ENCODE measurements around the gene METTL1.
A peak's percentile ranks its signal among the peaks of the same experiment; 100 is the strongest.
"Not testable (repeated sequence)": the region's sequence is repeated elsewhere in the genome, so short reads cannot be mapped to it uniquely, and the experiment has no call there.

The METTL1 gene

DNA sequence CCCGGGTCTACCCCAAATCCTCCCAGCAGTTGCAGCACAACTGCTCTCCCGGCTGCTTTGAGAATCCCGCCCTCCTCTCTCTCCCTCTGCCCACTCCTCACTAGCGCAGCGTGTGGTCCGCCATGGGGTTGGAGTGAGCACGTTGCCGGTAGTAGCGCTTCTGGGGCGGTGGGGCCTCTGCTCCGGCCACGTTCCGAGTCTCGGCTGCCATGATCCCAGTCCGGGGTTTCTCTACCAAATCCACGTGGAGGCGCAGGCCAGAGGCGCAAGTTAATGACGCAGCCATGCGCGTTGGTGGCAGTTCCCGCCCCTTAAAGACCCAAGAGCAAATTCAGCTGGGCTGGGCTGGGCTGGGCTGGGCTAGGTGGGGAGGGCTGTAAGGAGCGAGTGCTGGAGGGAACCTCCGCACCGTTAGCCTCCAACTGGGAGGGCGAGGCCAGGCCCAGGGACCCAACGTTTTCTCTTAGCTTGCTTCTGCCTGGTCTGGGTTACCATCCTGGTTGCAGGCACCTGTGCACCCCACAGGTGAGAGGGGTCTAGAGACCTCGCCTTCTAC, at the start of gene METTL1:
Gene METTL1 (minus strand): TSS at position 233 of the 556 bp plus-strand sequence. CDS start 22 bp downstream, at position 211.
- peak; percentile 98 for DNase-seq (ENCODE audit: low spot score)

DNA sequence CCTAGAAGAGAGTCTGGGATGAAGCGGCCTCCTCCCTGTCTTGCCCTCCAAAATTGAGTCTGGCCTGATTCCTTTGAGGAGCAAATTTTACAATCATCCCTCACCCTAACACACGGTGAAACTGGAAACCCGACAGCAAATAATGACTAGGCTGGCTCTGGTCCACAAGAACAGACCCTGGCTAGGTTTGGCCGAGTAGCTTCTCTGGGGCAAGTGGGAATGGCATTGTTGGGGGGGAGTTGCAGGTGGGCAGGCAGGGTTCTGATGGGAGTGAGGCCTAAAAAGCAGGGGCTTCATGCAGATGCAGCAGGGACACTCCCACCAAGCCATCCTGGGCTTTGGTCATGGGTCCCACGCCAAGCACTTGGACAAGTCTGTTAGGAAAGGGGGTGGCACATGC, 49.1 kb upstream of the METTL1 start:
- DNase-seq (ENCODE audit: low spot score) = not testable (repeated sequence)

DNA sequence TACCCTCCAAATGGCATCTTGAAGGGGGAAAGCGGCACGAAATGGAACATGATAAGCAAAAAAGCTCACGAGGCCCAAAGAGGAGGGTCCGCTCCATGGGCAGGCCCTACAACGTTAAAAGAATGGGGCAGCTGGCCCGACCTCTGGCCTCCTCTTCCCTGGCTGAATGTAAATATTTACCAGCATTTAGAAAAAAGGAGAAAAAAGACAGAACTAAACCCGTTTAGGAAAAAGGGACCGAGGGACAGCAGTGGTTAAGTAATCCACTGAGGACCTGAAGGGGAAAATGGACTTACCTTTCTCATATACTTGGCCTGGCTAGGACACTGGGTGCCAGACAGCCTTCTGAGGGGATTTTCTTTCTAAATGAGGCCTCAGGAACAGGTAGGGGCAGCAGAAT, 48.2 kb upstream of the METTL1 start:
- DNase-seq (ENCODE audit: low spot score) = not testable (repeated sequence)

GRCh38 chr12:57817990-57818331, 46.1 kb upstream of the METTL1 start:
- not testable (repeated sequence) for DNase-seq (ENCODE audit: low spot score)

- no peak for DNase-seq (ENCODE audit: low spot score)
Observed at GRCh38 chr12:57817261-57817989, 45.5 kb upstream of the METTL1 start.

DNA sequence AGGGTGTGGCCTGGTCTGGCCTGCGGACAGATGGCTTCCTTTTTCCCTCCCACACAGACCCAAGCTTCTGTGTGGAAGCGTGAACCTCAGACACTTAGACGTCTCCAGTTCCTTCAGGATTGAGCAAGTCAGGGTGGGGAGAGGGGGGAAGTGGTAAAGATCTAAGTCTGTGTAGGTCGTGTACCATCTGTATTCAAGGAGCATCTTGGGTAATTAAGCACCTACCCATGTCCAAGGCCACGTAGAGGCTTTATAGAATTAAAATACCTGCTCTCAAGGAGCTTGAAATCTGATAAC, 44.9 kb upstream of the METTL1 start:
- no peak for DNase-seq (ENCODE audit: low spot score)

DNA sequence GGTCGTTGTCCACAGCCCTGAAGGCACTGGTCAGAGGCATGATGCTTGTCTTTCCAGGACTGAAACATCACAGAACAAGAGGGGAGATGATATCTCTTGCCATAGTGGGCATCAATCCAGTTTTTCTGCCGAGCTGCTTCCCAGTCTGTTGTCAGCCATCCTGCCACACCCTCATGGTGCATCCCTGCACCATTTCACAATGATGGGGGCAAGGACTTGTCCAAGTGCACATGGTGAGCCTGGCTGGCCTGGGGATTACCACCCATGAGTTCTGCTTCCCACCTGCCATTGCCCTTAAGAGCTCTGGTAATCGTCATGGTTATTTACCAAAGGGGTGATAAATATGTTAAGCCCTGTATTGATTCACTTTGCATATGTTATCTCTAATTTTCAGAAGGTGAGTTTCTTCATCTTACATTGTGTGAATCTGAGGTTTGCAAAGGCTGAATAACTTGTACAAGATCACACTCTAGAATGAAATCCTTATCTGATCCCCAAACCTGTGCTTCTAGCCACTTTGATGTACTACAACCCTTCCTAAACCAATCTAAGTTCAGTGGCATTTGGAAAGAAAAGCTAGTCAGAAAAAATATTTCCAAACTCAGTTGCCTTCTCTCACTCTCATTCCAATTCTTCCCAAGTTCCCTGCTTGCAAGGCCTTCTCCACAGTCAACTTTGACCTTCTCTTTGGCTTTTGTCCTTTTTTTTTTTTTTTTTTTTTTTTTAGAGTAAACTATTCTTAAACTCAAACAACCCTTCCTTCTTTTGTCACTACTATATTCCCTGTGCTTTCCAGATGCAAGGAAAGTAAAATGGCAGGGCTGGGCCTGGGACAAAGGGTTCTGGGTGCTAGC, 44.3 kb upstream of the METTL1 start:
- no peak for DNase-seq (ENCODE audit: low spot score)

DNA sequence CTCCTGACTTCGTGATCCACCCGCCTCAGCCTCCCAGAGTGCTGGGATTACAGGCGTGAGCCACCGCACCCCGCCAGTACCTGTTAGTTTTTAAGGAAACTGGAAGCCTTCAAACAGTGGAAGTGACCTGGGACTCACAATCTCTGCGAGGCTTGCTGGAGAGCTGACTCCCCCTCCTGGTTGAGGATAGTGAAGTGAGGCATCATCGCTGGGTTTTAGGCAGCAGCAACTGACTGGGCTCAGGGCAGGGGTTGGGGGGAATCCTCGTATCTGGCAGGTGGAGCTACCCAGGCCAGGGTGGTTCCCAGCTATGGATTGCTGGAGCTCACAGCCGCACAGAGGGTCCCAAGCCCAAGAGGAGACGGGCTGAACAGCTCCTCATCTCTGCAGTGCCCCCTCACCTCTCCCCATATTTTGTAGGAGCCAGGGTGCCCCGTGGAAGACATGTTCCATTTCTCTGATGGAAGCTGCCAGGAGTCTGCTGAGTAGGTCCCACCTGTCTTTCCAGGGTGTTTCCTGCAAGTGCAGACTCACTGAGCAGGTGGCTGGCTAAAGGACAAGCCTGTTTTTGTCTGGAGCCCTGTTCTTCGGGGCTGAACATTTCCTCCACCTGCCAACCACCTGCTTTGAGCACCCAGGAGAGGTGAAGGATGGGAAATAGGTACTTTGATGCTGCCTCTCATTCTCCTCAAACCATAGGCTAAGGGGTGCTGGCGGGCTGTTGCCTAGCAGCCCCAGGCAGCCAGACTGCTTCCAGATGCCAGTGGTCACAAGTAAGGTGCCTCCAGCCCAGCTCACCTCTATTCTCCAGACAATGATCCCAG, 43.5 kb upstream of the METTL1 start:
- no peak for DNase-seq (ENCODE audit: low spot score)

DNA sequence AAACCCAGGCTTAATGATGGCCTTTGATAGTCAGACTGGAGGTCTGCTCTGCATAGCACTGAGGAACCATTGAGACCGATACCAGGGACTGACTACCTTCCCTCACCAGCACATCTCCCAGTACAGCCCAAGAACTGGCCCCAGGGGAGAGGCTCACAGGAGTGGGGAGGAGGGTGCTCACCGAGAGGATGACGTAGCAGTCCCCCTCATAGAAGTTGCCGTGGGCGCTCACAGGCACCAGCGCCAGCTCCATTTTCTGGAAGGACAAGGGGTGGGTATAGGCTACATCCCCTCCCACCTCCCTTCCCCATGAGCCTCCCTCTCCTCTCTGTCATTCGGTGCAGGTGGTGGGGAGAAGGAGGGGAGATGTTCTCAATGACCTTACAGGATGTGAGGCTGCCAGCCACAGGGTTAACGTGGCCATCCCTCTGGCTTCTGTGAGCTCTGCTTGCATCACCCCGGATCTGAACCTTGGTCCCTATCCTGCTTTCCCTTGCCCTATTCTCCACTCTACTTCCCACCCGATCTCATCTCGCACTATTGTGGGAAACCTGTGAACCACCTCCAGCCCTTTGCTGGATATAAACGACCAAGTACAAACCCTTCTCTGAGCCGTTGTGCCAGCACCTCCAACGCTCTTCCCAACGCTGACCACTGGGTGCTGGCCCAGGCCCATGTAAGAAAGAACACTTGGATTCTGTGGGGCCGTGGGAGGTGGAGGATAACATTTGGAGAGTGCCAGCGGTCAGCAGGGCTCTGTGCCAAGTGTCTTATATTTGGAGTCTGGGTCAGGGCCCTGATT, 42.3 kb upstream of the METTL1 start:
- no peak for DNase-seq (ENCODE audit: low spot score)

GRCh38 chr12:57813111-57813970, 41.4 kb upstream of the METTL1 start:
- no peak for DNase-seq (ENCODE audit: low spot score)

- DNase-seq (ENCODE audit: low spot score) = no peak
Observed at GRCh38 chr12:57811028-57811755, 39.3 kb upstream of the METTL1 start.

- DNase-seq (ENCODE audit: low spot score) = no peak
Observed at GRCh38 chr12:57810450-57810849, 38.5 kb upstream of the METTL1 start.

- no peak for DNase-seq (ENCODE audit: low spot score)
Observed at GRCh38 chr12:57809425-57809824, 37.5 kb upstream of the METTL1 start.

DNA sequence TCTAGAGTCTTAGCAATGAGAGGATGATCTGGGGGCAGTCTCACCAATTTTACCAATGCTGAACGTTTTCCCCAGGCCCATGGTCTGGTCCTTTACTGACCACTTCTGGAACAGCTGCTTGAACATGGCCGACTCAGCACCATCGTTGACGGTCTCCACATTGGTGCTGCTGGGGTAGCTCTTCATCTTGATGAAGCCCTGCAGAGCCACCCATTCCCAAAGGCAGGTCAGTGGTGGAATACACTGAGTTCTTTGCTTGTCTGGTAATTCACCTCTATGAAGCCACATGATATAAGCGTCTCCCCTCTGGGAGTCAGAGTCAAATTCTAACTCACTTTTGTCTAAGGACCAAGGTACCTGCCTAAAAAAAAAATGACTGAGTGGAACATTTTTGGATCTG, 36.4 kb upstream of the METTL1 start:
- no peak for DNase-seq (ENCODE audit: low spot score)

GRCh38 chr12:57807285-57807684, 35.4 kb upstream of the METTL1 start:
- DNase-seq (ENCODE audit: low spot score) = no peak

DNA sequence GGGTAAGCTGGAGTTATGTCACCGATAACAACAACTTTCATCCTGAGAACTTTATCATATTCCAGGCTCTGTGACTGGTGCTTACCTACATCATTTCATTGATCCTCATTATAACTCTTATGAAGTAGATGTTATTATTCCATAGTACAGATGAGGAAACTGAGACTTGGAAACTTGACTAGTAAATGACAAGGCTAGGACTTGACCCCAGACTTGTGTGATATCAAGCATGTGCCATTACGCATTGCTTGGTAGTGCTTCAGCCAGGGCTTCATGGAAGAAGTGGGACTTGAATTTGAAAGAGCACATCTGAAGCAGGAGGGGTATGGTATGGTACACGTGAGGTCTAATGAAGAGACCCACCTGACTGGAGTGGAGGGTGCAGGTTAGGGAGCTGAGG, 34.8 kb upstream of the METTL1 start:
- DNase-seq (ENCODE audit: low spot score) = no peak

DNA sequence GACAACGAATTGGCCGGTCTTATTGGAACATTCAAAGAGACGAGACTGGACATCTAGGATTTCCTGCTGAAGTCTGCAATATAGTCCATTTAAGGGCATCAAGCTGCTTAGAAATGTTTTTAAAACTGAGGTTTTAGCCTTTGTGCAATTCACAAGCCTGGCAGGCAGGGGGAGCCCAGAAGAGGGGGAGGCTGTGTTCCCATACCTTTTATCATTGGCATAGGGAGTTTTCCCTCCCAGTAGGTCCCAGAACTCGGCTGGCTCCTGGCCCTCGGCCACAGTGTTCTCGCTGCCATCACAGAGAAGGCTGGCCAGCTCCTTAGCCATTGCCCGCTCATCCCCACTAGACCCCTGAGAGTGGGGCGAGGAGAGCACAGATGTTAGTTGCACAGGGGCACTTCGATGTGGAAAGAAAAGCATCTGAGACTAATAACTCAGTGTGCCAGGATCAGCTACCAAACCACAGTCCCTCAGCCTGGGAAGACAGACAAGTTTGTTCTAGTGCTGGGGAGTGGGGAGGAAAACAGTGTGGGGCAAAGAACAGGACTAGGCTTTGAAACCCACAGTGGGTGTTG, 31.5 kb upstream of the METTL1 start:
- peak; percentile 47 for DNase-seq (ENCODE audit: low spot score)

- no peak for DNase-seq (ENCODE audit: low spot score)
Observed at GRCh38 chr12:57802607-57803006, 30.7 kb upstream of the METTL1 start.

- no peak for DNase-seq (ENCODE audit: low spot score)
Observed at GRCh38 chr12:57800965-57801364, 29.1 kb upstream of the METTL1 start.

GRCh38 chr12:57797933-57798332, 26.0 kb upstream of the METTL1 start:
- no peak for DNase-seq (ENCODE audit: low spot score)
